HG03108 (cell line): ENCODE data around the gene GALNT6.
A peak's percentile ranks its signal among the peaks of the same experiment; 100 is the strongest.

Experiments
- ATAC-seq: cut with Tn5 transposase; IDR thresholded peaks from one replicate; pipeline ENCODE4 v1.9.1; 2021; ENCODE audit warnings: moderate library complexity; ENCODE audit not compliant: unreplicated experiment

Gene GALNT6

GRCh38 chr12:51381226-51382079, 9.8 kb downstream of the GALNT6 start:
- ATAC-seq, result no peak

- ATAC-seq, result no peak
These were observed 11.6 kb downstream of the GALNT6 start for GRCh38 chr12:51379571-51379970.

GRCh38 chr12:51378749-51379148, 12.5 kb downstream of the GALNT6 start:
- no peak for ATAC-seq

- ATAC-seq, result no peak
These were observed 13.9 kb downstream of the GALNT6 start for GRCh38 chr12:51377099-51377984.

GRCh38 chr12:51374856-51375255, 16.4 kb downstream of the GALNT6 start:
- no peak for ATAC-seq

GRCh38 chr12:51374361-51374760, 16.8 kb downstream of the GALNT6 start:
- ATAC-seq, result no peak

GRCh38 chr12:51373187-51373586, 18.0 kb downstream of the GALNT6 start:
- ATAC-seq, result no peak

- no peak for ATAC-seq
These were observed 19.2 kb downstream of the GALNT6 start for GRCh38 chr12:51372021-51372420.

- ATAC-seq, result no peak
These were observed 19.8 kb downstream of the GALNT6 start for GRCh38 chr12:51371295-51371953.

GRCh38 chr12:51370667-51371066, 20.5 kb downstream of the GALNT6 start:
- no peak for ATAC-seq

- no peak for ATAC-seq
These were observed 21.6 kb downstream of the GALNT6 start for GRCh38 chr12:51369581-51369980.

- ATAC-seq, result peak; percentile 98
These were observed 22.3 kb downstream of the GALNT6 start for GRCh38 chr12:51368640-51369517.

GRCh38 chr12:51365276-51365675, 25.9 kb downstream of the GALNT6 start:
- ATAC-seq, result no peak

- ATAC-seq, result no peak
These were observed 27.2 kb downstream of the GALNT6 start for GRCh38 chr12:51364001-51364400.

GRCh38 chr12:51362747-51363342, 28.4 kb downstream of the GALNT6 start:
- ATAC-seq, result no peak

- no peak for ATAC-seq
These were observed 28.9 kb downstream of the GALNT6 start for GRCh38 chr12:51362307-51362706.

GRCh38 chr12:51361161-51362016, 29.8 kb downstream of the GALNT6 start:
- ATAC-seq, result no peak

GRCh38 chr12:51360315-51360714, 30.9 kb downstream of the GALNT6 start:
- no peak for ATAC-seq

- ATAC-seq, result no peak
These were observed 31.4 kb downstream of the GALNT6 start for GRCh38 chr12:51359851-51360250.
